ENCODE data around the gene SMC1B. TPM values are rescaled to one million over a fixed set of nuclear protein-coding genes. Genes with fewer than 3 reads are reported as not detected.

The SMC1B gene
- not detected for polyA plus RNA-seq (2012; ENCODE audit: insufficient read length, low read depth)

- TF ChIP-seq POLR2AphosphoS5 (IDR thresholded peaks at IDR 0.05; ENCODE audit: low read depth, low read length) (no peak), TAF1 (IDR thresholded peaks at IDR 0.05; ENCODE audit: borderline replicate concordance, insufficient read depth, low read length) (no peak), SIN3A (IDR thresholded peaks at IDR 0.05; ENCODE audit: borderline replicate concordance, insufficient read depth, low read length) (no peak), FOXP2 (optimal IDR thresholded peaks at IDR 0.05; ENCODE audit: borderline replicate concordance, extremely low read depth, extremely low read length, insufficient read depth) (no peak), REST (IDR thresholded peaks at IDR 0.05; ENCODE audit: insufficient read depth in 1 of 2, low read depth in 2 of 2, low read length in 2 of 2) (no peak)
Observed at GRCh38 chr22:45413368-45414211, at the start of gene SMC1B, which contains the start of gene RIBC2. Gene SMC1B, minus strand, starts transcription at chr22:45413599. Its CDS starts 32 bp downstream, at chr22:45413567. Gene RIBC2, plus strand, starts transcription at chr22:45413693. Its CDS starts 194 bp downstream, at chr22:45413887.

DNA sequence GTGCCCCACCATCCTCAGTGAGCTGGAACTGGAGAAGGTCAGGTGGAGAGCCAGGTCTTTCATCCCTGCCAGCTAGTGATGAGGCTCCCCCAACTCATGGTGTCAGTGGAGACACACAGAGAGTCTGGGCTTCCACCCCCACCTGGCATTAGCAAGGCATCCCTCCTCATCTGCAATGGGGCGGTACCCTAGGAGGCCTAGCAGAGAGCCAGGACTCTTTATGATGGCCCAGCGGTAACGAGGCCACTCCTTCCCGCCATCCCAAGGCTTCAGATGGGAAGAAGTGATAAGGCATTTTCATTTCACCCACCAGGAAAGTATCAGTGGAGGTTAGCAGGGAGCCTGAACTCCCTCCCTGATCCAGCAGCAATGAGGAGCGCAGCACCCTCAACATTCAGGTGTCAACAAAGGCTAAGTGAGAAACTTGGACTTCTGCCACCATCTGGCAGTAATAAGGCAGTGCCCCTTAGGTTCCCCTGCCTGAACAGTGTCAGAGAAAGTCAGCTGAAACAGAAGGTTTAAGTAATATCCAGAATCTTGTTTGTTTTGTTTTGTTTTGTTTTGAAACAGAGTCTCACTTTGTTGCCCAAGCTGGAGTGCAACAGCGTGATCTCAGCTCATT lies 48.7 kb upstream of the SMC1B start:
- TF ChIP-seq TAF1 (IDR thresholded peaks at IDR 0.05; ENCODE audit: borderline replicate concordance, insufficient read depth, low read length) (no peak), FOXP2 (optimal IDR thresholded peaks at IDR 0.05; ENCODE audit: borderline replicate concordance, extremely low read depth, extremely low read length, insufficient read depth) (no peak), SIN3A (IDR thresholded peaks at IDR 0.05; ENCODE audit: borderline replicate concordance, insufficient read depth, low read length) (no peak), REST (IDR thresholded peaks at IDR 0.05; ENCODE audit: insufficient read depth in 1 of 2, low read depth in 2 of 2, low read length in 2 of 2) (no peak), POLR2AphosphoS5 (IDR thresholded peaks at IDR 0.05; ENCODE audit: low read depth, low read length) (no peak)

DNA sequence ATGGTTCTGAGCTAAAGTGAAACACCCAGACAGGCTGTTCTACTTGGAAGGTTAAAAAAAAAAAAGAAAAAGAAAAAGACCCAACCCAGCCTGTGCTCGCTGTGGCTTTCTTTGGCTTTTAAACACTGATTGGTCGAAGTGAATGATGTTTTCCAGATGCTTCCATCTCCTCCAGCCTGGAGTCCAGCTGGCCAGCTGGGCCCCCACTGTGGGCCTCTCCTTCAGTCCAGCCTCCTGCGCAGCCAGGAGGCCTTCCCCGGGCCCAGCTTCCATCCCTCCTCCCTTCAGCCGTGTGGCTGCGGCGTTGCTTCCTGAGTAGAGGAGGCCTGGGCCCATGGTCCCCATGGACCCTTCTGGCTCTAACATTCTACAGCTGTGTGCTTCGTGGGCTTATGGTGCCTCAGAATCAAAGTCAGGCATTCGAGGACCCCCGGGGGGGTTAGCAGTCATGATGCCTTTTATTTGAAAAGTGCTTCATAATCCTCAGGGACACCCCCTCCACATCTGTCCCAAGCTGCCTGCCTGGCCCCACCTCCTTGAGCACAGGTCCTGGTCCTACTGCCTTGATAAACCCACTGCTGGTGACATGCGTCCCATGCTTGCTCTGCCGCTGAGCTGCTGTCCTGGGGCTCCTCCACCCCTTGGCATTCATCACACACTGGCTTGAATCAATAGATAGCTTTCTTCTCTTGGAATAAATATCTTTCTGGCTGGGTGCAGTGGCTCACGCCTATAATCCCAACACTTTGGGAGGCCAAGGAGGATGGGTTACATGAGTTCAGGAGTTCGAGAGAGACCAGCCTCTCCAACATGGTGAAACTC lies 47.1 kb upstream of the SMC1B start:
- TF ChIP-seq REST (IDR thresholded peaks at IDR 0.05; ENCODE audit: insufficient read depth in 1 of 2, low read depth in 2 of 2, low read length in 2 of 2) (no peak), FOXP2 (optimal IDR thresholded peaks at IDR 0.05; ENCODE audit: borderline replicate concordance, extremely low read depth, extremely low read length, insufficient read depth) (no peak), POLR2AphosphoS5 (IDR thresholded peaks at IDR 0.05; ENCODE audit: low read depth, low read length) (no peak), SIN3A (IDR thresholded peaks at IDR 0.05; ENCODE audit: borderline replicate concordance, insufficient read depth, low read length) (no peak), TAF1 (IDR thresholded peaks at IDR 0.05; ENCODE audit: borderline replicate concordance, insufficient read depth, low read length) (no peak)

DNA sequence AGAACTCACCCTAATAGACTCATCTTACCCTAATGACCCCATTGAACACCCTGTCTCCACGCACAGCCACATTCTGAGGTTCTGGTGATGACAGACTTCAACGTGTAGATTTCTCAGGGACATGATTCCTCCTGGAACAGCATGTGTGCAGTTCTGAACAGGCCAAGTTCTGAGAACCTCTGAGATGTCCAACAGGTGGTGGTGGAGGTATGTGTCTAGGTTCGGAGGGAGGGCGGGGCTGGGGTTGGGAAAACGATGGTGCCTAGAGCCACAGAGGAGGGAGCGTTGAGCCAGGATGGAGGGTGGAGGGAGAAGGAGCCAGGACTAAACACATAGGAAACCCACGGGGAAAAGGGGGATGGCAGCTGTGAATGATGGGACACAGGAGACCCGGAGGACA lies 45.8 kb upstream of the SMC1B start:
- TF ChIP-seq SIN3A (IDR thresholded peaks at IDR 0.05; ENCODE audit: borderline replicate concordance, insufficient read depth, low read length), result no peak
- no peak for TF ChIP-seq REST (IDR thresholded peaks at IDR 0.05; ENCODE audit: insufficient read depth in 1 of 2, low read depth in 2 of 2, low read length in 2 of 2)
- TF ChIP-seq TAF1 (IDR thresholded peaks at IDR 0.05; ENCODE audit: borderline replicate concordance, insufficient read depth, low read length), result no peak
- TF ChIP-seq FOXP2 (optimal IDR thresholded peaks at IDR 0.05; ENCODE audit: borderline replicate concordance, extremely low read depth, extremely low read length, insufficient read depth), result no peak
- no peak for TF ChIP-seq POLR2AphosphoS5 (IDR thresholded peaks at IDR 0.05; ENCODE audit: low read depth, low read length)

All from PFSK-1 (cell line).